Iris pigment epithelial cell (primary cell): ENCODE measurements around the gene AIFM3.
"Not testable (repeated sequence)": the region's sequence is repeated elsewhere in the genome, so short reads cannot be mapped to it uniquely, and the experiment has no call there.

Experiments
- DNase-seq: peaks from one replicate; pipeline ENCODE4 v3.0.0-alpha.2; 2011; ENCODE audit warnings: low read depth

Gene AIFM3

GRCh38 chr22:20942203-20942902 is 24.7 kb upstream of the AIFM3 start:
- not testable (repeated sequence) for DNase-seq

- DNase-seq: no peak
Observed at GRCh38 chr22:20943104-20943933, 23.7 kb upstream of the AIFM3 start.

DNA sequence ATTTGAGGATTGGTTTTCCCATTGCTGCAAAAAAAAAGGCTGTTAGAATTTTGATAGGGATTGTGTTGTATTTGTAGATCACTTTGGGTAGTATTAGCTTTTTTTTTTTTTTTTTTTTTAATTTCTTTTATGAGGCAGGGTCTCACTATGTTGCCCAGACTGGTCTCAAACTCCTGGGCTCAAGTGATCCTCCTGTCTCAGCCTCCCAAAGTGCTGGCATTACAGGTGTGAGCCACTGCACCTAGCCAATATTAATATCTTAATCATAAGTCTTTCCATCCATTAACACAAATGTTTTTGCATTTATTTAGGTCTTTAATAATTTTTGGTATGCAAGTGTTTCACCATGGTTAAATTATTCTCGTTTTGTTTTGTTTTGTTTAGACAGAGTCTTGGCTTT is 23.0 kb upstream of the AIFM3 start:
- no peak for DNase-seq

GRCh38 chr22:20945578-20945934 is 21.5 kb upstream of the AIFM3 start:
- no peak for DNase-seq

DNA sequence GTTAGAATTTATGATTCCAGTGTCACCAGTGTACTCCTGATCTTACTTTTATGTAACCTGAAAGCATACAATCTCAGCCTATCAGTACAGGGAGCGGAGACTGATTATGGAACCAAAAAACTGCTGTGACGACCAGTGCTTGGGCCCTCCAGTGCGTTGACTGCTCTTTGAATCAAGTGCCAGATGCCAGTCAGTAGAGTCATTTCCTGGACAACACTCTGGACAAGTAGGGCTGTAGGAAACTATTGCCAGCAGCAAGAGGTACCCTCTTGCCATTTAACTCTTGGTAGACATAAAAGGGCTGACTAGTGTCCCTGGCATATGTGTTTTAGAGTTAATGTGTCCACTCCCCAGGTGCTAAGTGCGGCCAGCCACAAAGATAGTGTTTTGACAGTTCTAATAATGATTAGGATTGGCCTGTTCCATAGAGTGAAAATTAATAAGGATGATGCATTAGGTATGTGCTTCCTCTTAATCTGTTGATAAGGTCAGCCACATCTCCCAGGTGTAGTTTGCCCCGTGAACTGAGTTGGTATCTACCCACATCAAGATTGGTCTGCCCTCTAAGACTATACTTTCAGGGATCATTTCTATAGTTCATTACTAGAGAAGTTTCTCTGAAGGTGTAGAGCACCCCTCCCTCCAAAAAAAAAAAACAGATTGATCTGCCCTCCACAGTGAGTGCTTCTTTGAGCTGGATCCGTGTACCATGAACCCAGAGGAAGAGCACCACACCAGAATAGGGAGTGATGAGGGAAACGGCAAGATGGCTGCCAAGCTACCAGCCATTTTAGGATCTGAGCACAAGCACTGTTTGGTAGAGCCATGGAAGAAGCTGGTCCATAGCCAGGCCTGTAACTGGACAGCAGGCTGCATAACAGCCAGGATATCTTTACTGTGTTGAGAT is 20.7 kb upstream of the AIFM3 start:
- DNase-seq: peak; percentile 46

GRCh38 chr22:20946991-20947390 is 20.1 kb upstream of the AIFM3 start:
- no peak for DNase-seq

GRCh38 chr22:20948450-20948849 is 18.6 kb upstream of the AIFM3 start:
- DNase-seq: no peak

DNA sequence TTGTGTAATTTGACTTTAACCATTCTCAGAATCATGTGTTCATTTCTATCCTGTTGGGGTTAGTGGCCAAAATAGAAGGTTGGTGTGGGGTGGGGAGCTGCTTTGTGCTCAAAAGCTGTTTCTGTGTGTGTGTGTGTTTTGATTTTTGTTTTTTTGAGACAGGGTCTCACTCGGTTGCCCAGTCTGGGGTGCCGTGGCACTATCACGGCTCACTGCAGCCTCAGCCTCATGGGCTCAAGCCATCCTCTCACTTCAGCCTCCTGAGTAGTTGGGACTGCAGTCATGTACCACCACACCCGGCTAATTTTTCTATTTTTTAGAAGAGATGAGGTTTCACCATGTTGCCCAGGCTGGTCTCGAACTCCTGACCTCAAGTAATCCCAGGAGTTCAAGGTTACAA is 18.1 kb upstream of the AIFM3 start:
- no peak for DNase-seq

- DNase-seq: no peak
Observed at GRCh38 chr22:20949698-20950183, 17.3 kb upstream of the AIFM3 start.

DNA sequence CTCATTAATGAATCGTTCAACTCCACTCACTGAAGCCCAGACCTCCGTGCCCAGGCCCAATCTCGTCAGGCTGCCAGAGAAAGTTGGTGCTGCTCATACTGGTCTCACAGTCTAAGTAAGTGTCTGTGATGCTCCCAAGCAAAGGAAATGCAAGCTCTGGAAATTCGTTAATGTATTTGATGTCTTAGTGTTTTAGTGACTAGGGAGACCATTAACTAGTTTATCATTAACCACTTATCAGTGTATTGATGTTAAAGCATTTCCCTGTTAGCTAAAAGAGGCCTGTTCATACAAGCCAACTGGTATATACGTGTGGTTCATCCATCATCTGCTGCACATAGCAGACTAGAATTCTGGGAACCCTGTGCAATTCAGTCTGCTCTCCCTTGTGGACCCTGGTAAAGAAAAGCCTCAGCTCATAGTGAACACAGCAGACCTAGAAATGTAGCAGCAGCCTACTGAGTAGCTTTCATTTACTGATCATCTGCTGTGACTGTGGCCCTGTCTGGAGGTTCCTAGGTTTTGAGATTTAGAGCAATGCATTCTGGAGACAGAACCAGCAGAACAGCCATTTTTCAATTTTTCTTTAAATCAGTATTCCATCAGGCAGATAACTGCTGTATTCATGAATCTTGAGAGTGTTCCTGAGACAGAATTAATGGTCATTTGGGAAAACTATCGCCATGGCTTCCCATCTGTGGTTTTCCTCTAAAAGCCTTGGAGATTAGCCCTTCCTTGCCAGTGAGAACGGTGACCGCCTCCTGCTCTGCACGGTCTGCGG is 15.7 kb upstream of the AIFM3 start:
- no peak for DNase-seq

- no peak for DNase-seq
Observed at GRCh38 chr22:20951932-20952380, 15.1 kb upstream of the AIFM3 start.

DNA sequence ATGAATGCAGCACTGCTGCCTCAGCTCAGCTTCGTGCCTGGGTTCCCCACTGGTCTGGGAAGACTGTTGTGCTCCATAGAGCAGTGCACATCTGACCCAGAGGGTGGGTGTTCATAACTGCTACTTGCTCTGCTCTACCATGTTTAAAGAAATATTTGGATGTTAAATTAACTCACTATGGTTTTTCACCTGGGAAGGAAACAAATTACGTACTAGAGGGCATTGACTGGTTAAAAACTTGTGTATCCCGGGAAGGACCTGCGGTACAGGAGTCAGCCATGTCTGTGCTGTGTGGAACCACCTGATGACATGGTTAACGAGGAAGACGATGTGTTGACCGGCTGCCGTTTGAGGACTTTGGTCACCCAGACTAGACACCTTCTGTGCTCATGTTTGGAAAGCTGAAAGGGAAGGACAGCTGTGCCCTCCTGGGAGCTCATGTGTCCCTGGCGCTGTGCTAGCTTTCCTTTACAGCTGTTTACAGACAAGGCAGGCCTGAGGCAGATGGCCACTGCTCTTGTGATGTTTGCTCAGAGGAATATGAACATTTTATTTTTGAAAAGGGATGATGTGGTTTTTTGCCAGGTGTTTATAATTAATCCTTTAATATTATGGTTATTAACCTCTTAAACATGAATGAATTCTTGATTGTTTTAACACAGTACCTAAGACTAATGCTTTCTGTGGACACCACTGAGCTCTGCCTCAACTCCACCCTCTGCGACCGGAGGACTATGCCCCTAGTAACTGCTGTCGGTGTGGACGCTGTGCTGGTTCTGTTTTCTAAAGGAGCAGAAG is 14.3 kb upstream of the AIFM3 start:
- no peak for DNase-seq

DNA sequence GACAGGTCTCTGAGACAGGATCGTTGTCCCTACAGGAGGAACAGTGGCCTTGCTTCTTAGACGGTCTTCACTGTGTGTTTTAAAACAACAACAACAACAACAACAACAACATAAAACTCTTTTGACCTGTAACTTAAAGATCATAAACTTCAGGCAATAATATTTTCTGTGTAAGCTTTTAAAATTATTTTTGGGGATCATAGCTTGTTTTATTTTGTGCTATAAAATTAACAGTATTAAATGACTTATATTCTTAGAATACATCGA is 13.8 kb upstream of the AIFM3 start:
- DNase-seq: no peak

GRCh38 chr22:20953668-20954500 is 13.2 kb upstream of the AIFM3 start:
- peak; percentile 92 for DNase-seq

DNA sequence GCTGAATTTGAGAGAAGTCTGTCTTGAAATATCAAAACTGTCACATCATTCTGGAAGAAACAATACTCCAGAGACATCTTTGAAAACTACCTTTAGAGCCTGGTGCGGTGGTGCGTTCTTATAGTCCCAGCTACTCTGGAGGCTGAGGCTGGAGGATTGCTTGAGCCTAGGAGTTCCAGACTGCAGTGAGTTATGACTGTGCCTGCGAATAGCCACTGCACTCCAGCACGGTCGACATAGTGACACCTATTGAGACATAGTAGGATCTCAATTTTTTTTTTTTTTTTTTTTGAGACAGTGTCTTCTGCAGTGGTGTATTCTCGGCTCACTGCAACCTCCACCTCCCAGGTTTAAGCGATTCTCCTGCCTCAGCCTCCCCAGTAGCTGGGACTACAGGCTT is 11.5 kb upstream of the AIFM3 start:
- DNase-seq: no peak

GRCh38 chr22:20956258-20957101 is 10.6 kb upstream of the AIFM3 start:
- DNase-seq: peak; percentile 41

GRCh38 chr22:20957102-20957682 is 9.9 kb upstream of the AIFM3 start:
- peak; percentile 18 for DNase-seq

- no peak for DNase-seq
Observed at GRCh38 chr22:20957683-20958431, 9.2 kb upstream of the AIFM3 start.
